Chondrocyte (in vitro differentiated cells): ENCODE data around the gene UBFD1. TPM values are rescaled to one million over a fixed set of nuclear protein-coding genes. Genes with fewer than 3 reads are reported as not detected.

Experiments used
- DNase-seq: peaks from one replicate; pipeline ENCODE4 v3.0.0; 2021; ENCODE audit warnings: mixed read lengths, low spot score
- H3K27ac Mint-ChIP-seq: one replicate; pipeline ENCODE4 v1.8.0; 2021; ENCODE audit warnings: mild to moderate bottlenecking, moderate library complexity, mixed read lengths; ENCODE audit not compliant: unreplicated experiment
- H3K27me3 Mint-ChIP-seq: 2 replicates; pipeline ENCODE4 v1.8.0; 2021; ENCODE audit warnings: low read depth, mixed read lengths
- H3K36me3 Mint-ChIP-seq: 2 replicates; pipeline ENCODE4 v1.8.0; 2021; ENCODE audit warnings: low read depth, mixed read lengths
- H3K4me1 Mint-ChIP-seq: 2 replicates; pipeline ENCODE4 v1.8.0; 2021; ENCODE audit warnings: low read depth, mild to moderate bottlenecking, mixed read lengths
- H3K4me3 Mint-ChIP-seq: one replicate; pipeline ENCODE4 v1.8.0; 2021; ENCODE audit warnings: mild to moderate bottlenecking, moderate library complexity, mixed read lengths; ENCODE audit not compliant: unreplicated experiment
- H3K9me3 Mint-ChIP-seq: 2 replicates; pipeline ENCODE4 v1.8.0; 2021; ENCODE audit warnings: low read depth, mixed read lengths
- CTCF ChIP-seq: fragments of 200-600 bp; sonication (generic); IDR thresholded peaks from 2 replicates; pipeline ENCODE4 v1.5.0; 2021; ENCODE audit warnings: antibody characterized with exemption, mild to moderate bottlenecking, moderate library complexity
- total RNA-seq: library from RNA; stranded (reverse); gene quantifications from 3 replicates; pipeline ENCODE4 v1.2.1, GENCODE V29; 2021

Gene UBFD1
- total RNA-seq, 1 donor from 2014 or later, result 105 TPM

- Mint-ChIP-seq H3K27me3 (no peaks in the 10 kb centered on the region), H3K27ac (no peak overlapping the region), H3K36me3 (peaks cover 15% of the 10 kb centered on the region), H3K4me1 (peaks cover 4% of the 10 kb centered on the region), H3K9me3 (no peaks in the 10 kb centered on the region), H3K4me3 (no peak overlapping the region)
- no peak for DNase-seq
- no peak for TF ChIP-seq CTCF
Observed at GRCh38 chr16:23584186-23585076, 26.9 kb downstream of the UBFD1 start.

DNA sequence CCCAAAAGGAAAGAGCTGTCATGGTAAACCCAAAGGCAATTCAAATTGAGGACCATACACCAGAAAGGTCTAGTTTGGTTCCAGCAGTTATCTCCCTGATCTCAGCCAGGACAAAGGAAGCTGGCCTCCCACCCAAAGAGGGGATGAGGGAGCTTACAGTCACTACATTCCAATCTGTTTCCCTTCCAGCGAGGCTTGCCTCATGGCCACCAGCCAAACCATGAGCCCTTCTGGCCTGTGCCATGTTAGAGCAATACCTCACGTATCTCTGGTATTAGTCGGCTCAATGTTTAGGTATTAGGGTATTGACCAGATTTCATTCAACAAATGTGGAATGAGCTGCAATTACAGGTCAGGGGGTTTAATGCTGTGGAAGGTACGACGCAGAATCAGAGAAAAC lies 30.2 kb downstream of the UBFD1 start:
- Mint-ChIP-seq H3K4me1 (peaks cover 4% of the 10 kb centered on the region), H3K27me3 (no peaks in the 10 kb centered on the region), H3K9me3 (no peaks in the 10 kb centered on the region), H3K27ac (no peak overlapping the region), H3K4me3 (no peak overlapping the region), H3K36me3 (peaks cover 26% of the 10 kb centered on the region)
- no peak for DNase-seq
- no peak for TF ChIP-seq CTCF

DNA sequence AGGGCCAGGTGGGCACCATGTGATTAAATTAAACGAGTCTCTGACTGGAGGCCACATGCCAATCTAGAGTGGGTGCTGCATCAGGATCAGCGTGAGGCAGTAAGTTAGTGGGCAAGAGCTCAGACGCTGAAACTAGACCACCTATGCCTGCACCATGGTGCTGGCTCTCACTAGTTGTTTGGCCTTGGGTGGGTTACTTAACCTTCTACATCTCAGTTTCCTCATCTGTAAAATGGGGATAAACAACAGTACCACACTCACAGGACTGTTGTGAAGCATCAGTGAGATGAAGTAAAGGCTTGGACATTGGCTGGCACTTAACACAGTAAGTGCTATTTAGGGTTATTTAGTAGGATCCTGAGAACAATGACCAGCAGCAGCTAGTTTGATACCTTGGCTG lies 32.7 kb downstream of the UBFD1 start:
- no peak for TF ChIP-seq CTCF
- Mint-ChIP-seq H3K27ac (no peak overlapping the region), H3K4me1 (peaks cover 13% of the 10 kb centered on the region), H3K9me3 (no peaks in the 10 kb centered on the region), H3K27me3 (no peaks in the 10 kb centered on the region), H3K4me3 (no peak overlapping the region), H3K36me3 (peaks cover 23% of the 10 kb centered on the region)
- no peak for DNase-seq

- peaks cover 13% of the 10 kb centered on the region for H3K4me1 Mint-ChIP-seq
- no peaks in the 10 kb centered on the region for H3K9me3 Mint-ChIP-seq
- no peak for TF ChIP-seq CTCF
- H3K27ac Mint-ChIP-seq, result no peak overlapping the region
- no peaks in the 10 kb centered on the region for H3K27me3 Mint-ChIP-seq
- H3K36me3 Mint-ChIP-seq, result peaks cover 20% of the 10 kb centered on the region
- H3K4me3 Mint-ChIP-seq, result no peak overlapping the region
- DNase-seq, result no peak
Observed at GRCh38 chr16:23594186-23594585, 36.7 kb downstream of the UBFD1 start.

DNA sequence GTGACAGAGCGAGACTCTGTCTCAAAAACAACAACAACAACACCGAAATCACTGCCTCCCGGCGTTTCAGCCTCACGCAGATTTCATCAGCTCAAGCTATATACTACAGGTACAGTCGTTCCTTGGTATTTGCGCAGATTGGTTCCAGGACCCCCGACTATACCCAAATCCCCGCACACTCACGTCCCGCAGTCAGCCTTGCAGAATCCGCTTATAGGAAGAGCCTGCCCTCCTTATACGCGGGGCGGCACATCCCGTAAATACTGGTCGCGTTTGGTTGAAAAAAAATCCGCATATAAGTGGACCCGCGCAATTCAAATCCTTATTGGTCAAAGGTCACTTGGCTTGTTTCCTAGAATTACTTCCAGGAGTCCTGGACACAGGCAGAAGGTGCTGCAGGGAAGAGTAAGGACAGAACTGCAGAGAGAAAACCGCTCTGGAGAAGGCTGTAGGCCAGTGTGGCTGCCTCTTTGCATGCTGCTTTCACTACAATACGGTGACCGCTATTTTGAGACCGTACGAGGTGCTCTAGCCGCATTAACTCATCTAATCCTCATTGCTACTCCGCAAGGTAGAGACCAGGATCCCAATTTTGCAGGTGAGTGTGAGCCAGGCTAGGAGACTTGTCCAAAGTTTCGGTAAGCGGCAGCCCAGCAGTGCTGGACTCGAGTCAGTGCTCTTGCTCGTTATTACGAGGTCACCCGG lies 37.9 kb downstream of the UBFD1 start:
- H3K4me3 Mint-ChIP-seq, result peak overlapping the region; percentile 79
- H3K9me3 Mint-ChIP-seq, result no peaks in the 10 kb centered on the region
- peaks cover 13% of the 10 kb centered on the region for H3K4me1 Mint-ChIP-seq
- TF ChIP-seq CTCF, result no peak
- peaks cover 16% of the 10 kb centered on the region for H3K36me3 Mint-ChIP-seq
- no peaks in the 10 kb centered on the region for H3K27me3 Mint-ChIP-seq
- no peak for DNase-seq
- peak overlapping the region; percentile 49 for H3K27ac Mint-ChIP-seq
